IMR-90 (cell line): Measurements from ENCODE around the gene EXOSC3. TPM values are rescaled to one million over a fixed set of nuclear protein-coding genes. Genes with fewer than 3 reads are reported as not detected.
"Not testable (repeated sequence)": the region's sequence is repeated elsewhere in the genome, so short reads cannot be mapped to it uniquely, and the experiment has no call there.

Source experiments
- ATAC-seq: fragments of 200-7000 bp; cut with Tn5 transposase; 2 replicates; pipeline ENCODE4 v1.9.1; 2020; ENCODE audit warnings: low read depth, mild to moderate bottlenecking, moderate library complexity
- BruUV-seq: library from RNA; stranded (reverse); fragments of 400-500 nt; replicated peaks from 2 replicates; lab custom pipeline; 2021; lab: Mats Ljungman, UMichigan
- CTCF ChIA-PET: fragments of 300-600 bp; formaldehyde crosslinking; extraction: SDS; loops from one replicate; lab custom pipeline; 2021; ENCODE audit warnings: antibody characterized with exemption; lab: Yijun Ruan, JAX
- POLR2A ChIA-PET: fragments of 300-600 bp; sonication (Branson Sonifier 250); formaldehyde crosslinking; loops from one replicate; lab custom pipeline; 2022; ENCODE audit warnings: antibody characterized with exemption; ENCODE audit not compliant: unreplicated experiment; lab: Charles Lee
- DNase-seq: peaks from one replicate; pipeline ENCODE4 v3.0.0; 2013
- H2AFZ ChIP-seq: replicated peaks from 2 replicates; pipeline ENCODE3; 2013; ENCODE audit warnings: low read length, mild to moderate bottlenecking; ENCODE audit not compliant: poor library complexity
- H2AK5ac ChIP-seq: 2 replicates; pipeline ENCODE4 v1.6.1; 2013; ENCODE audit warnings: low read depth, low read length, inconsistent platforms
- H2AK9ac ChIP-seq: replicated peaks from 2 replicates; pipeline ENCODE3; 2013; ENCODE audit warnings: mild to moderate bottlenecking, low read depth, low read length, moderate library complexity; ENCODE audit not compliant: poor library complexity
- H2BK120ac ChIP-seq: 2 replicates; pipeline ENCODE4 v1.6.1; 2013; ENCODE audit warnings: low read depth, low read length, inconsistent platforms
- H2BK15ac ChIP-seq: 3 replicates; pipeline ENCODE4 v1.6.1; 2013; ENCODE audit warnings: low read depth, low read length, inconsistent platforms
- H2BK20ac ChIP-seq: 2 replicates; pipeline ENCODE4 v1.6.1; 2013; ENCODE audit warnings: low read depth, mild to moderate bottlenecking, inconsistent platforms, low read length, moderate library complexity
- H2BK5ac ChIP-seq: 2 replicates; pipeline ENCODE4 v1.6.1; 2013; ENCODE audit warnings: mild to moderate bottlenecking, low read depth, low read length, inconsistent platforms; ENCODE audit not compliant: poor library complexity, severe bottlenecking
- H3K14ac ChIP-seq: replicated peaks from 2 replicates; pipeline ENCODE4 v1.6.1; 2013; ENCODE audit warnings: low read depth, low read length, inconsistent platforms
- H3K18ac ChIP-seq: 2 replicates; pipeline ENCODE4 v1.6.1; 2013; ENCODE audit warnings: low read depth, low read length, control low read depth
- H3K23ac ChIP-seq: 2 replicates; pipeline ENCODE4 v1.6.1; 2013; ENCODE audit warnings: low read depth, low read length, inconsistent platforms
- H3K27ac ChIP-seq: 2 replicates; pipeline ENCODE4 v1.5.1; 2013; ENCODE audit warnings: mild to moderate bottlenecking, control low read depth, low read length; ENCODE audit not compliant: insufficient read depth
- H3K27me3 ChIP-seq: 2 replicates; pipeline ENCODE4 v1.6.1; 2013; ENCODE audit warnings: low read length; ENCODE audit not compliant: control insufficient read depth, insufficient read depth
- H3K36me3 ChIP-seq: 2 replicates; pipeline ENCODE4 v1.6.1; 2013; ENCODE audit warnings: low read length, mixed read lengths; ENCODE audit not compliant: control insufficient read depth, insufficient read depth
- H3K4ac ChIP-seq: 2 replicates; pipeline ENCODE4 v1.6.1; 2013; ENCODE audit warnings: low read depth, low read length, inconsistent platforms
- H3K4me1 ChIP-seq: 2 replicates; pipeline ENCODE4 v1.6.1; 2013; ENCODE audit warnings: low read length, mixed read lengths; ENCODE audit not compliant: control insufficient read depth, insufficient read depth
- H3K4me2 ChIP-seq: 2 replicates; pipeline ENCODE4 v1.6.1; 2013; ENCODE audit warnings: low read depth, mild to moderate bottlenecking, control low read depth, low read length, moderate library complexity
- H3K4me3 ChIP-seq: 2 replicates; pipeline ENCODE4 v1.5.1; 2013; ENCODE audit warnings: low read depth, mild to moderate bottlenecking, control low read depth, low read length, moderate library complexity; ENCODE audit not compliant: insufficient read depth
- H3K56ac ChIP-seq: 2 replicates; pipeline ENCODE4 v1.6.1; 2013; ENCODE audit warnings: low read length, inconsistent platforms; ENCODE audit not compliant: insufficient read depth; ENCODE audit errors: extremely low read depth
- H3K79me1 ChIP-seq, 2 experiments: 2 replicates each; pipeline ENCODE4 v1.6.1; 2013; ENCODE audit warnings: low read length in 2 of 2, inconsistent platforms in 1 of 2, low read depth in 1 of 2
- H3K9ac ChIP-seq: 2 replicates; pipeline ENCODE4 v1.6.1; 2013; ENCODE audit warnings: low read depth, low read length, control low read depth
- H3K9me1 ChIP-seq: 2 replicates; pipeline ENCODE4 v1.6.1; 2013; ENCODE audit warnings: low read length, inconsistent platforms; ENCODE audit not compliant: insufficient read depth
- H3K9me3 ChIP-seq: 2 replicates; pipeline ENCODE4 v1.6.1; 2013; ENCODE audit warnings: low read length; ENCODE audit not compliant: control insufficient read depth, insufficient read depth
- H4K20me1 ChIP-seq: 2 replicates; pipeline ENCODE4 v1.6.1; 2013; ENCODE audit warnings: low read length, inconsistent platforms; ENCODE audit not compliant: insufficient read depth
- H4K5ac ChIP-seq: 2 replicates; pipeline ENCODE4 v1.6.1; 2013; ENCODE audit warnings: mild to moderate bottlenecking, low read depth, low read length, control low read depth
- H4K8ac ChIP-seq, 2 experiments: 2 replicates each; pipeline ENCODE4 v1.6.1; 2013; ENCODE audit warnings: low read depth in 2 of 2, low read length in 2 of 2, control low read depth in 1 of 2, inconsistent platforms in 1 of 2
- H4K91ac ChIP-seq: 2 replicates; pipeline ENCODE4 v1.6.1; 2013; ENCODE audit warnings: low read depth, low read length, inconsistent platforms; ENCODE audit not compliant: insufficient read depth
- WGBS, 2 experiments: methylation state at CpG; one replicate each; pipeline versions ENCODE4 v1.1.5 to v1.1.7; 2013; ENCODE audit warnings: missing lambda C conversion rate in 2 of 2; ENCODE audit not compliant: insufficient read length in 1 of 2; ENCODE audit errors: extremely low coverage in 2 of 2; 5-methylcytosine and 5-hydroxymethylcytosine counted together
- dilution Hi-C: fragments of 300-500 bp; cut with HindIII; formaldehyde crosslinking; loops from one replicate; pipeline ENCODE4 v1.14.3; 2018; ENCODE audit warnings: low sequenced_read_pairs; ENCODE audit not compliant: unreplicated experiment
- in situ Hi-C: fragments of 300-500 bp; cut with MboI; formaldehyde crosslinking; loops from 3 replicates; pipeline ENCODE4 v1.14.3; 2019; ENCODE audit warnings: low sequenced_read_pairs, inconsistent platforms, mixed read lengths
- intact Hi-C: fragments of 100-400 bp; cut with micrococcal nuclease; formaldehyde crosslinking; loops from 2 replicates; pipeline ENCODE4 v1.10.0; 2022
- polyA plus RNA-seq, 3 experiments: library from polyadenylated mRNA; depleted of rRNA; stranded (reverse); fragments of >200 nt; gene quantifications; 2 replicates each; pipeline ENCODE4 v1.2.3, GENCODE V29; 2012; ENCODE audit warnings: low replicate concordance in 1 of 3
- total RNA-seq: library from RNA; depleted of rRNA; stranded (reverse); fragments of >200 nt; gene quantifications from 2 replicates; pipeline ENCODE4 v1.2.3, GENCODE V29; 2012

EXOSC3 gene
- total and polyA plus RNA-seq, 2 of the 4 experiments (the other 2 are of a cell fraction), result 27.1 to 28.9 TPM

DNA sequence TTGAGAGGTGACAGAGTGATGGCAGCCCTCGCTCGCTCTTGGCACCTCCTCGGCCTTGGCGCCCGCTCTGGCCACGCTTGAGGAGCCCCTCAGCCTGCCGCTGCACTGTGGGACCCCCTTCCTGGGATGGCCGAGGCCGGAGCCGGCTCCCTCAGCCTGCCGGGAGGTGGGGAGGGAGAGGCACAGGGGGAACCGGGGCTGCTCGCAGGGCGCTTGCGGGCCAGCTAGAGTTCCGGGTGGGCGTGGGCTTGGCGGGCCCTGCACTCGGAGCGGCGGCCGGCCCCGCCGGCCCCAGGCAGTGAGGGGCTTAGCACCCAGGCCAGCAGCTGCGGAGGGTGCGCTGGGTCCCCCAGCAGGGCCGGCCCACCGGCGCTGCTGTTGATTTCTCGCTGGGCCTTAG lies 33.2 kb downstream of the EXOSC3 start:
- H3K36me3 ChIP-seq, H2AFZ ChIP-seq, in situ Hi-C loops, H4K20me1 ChIP-seq, CTCF ChIA-PET, BruUV-seq, H3K18ac ChIP-seq, POLR2A ChIA-PET, H2BK15ac ChIP-seq, H3K9me1 ChIP-seq, H3K14ac ChIP-seq, H4K8ac ChIP-seq, intact Hi-C loops, H4K5ac ChIP-seq, H3K4ac ChIP-seq, H3K4me2 ChIP-seq, H3K9ac ChIP-seq, H2AK9ac ChIP-seq, H4K91ac ChIP-seq, H3K56ac ChIP-seq, H2AK5ac ChIP-seq, ATAC-seq, H3K9me3 ChIP-seq, H2BK120ac ChIP-seq, H3K27me3 ChIP-seq, H3K27ac ChIP-seq, dilution Hi-C loops, H2BK20ac ChIP-seq, H3K4me3 ChIP-seq, H3K4me1 ChIP-seq, DNase-seq, H3K23ac ChIP-seq, H2BK5ac ChIP-seq: not testable (repeated sequence)
- peaks cover 19 to 23% of the 10 kb centered on the region in 2 experiments for H3K79me1 ChIP-seq
- WGBS, 2 experiments, result 91% methylated on average over 15 of the region's 30 CpGs; no CpG with 5 or more reads in 1 of the 2 experiments
